ENCODE measurements around the gene PGAM2.

The PGAM2 gene

DNA sequence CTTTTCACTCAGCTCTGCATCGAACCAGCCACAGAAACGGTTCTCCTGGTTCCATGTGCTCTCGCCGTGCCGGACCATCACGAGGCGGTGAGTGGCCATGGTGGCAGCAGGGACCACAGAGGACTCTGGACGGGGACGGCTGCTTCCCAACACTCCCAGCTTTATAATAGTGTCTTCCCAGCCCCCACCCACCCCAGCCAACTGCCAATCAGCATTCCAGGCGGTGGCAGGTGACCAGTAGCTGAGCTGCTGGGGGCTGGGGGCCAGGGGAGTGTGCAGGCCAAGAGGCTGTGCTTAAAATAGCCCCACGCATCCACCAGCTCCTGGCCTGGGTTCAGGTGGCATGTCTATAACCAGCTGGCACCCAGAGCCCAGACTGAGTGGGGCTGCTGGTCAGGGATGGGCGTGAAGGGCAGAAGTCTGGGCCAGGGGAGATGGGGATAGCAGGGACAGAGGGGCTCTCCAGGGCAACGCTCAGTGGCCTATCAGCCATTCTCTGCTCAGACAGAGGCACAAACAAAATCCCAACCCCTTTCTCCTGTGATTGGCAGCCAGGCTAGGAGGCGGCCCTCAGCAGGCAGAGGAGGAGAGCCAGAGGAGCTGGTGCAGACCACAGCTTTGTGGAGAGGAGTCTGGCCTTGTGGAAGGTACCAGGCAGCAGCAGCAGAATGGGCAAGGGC is at the start of gene PGAM2:
TSS of gene PGAM2 (minus strand) at position 137 of the 680 bp plus-strand sequence. CDS start at position 99, 38 bp downstream.
- DNase-seq (ENCODE audit: low read depth) = no peak

DNA sequence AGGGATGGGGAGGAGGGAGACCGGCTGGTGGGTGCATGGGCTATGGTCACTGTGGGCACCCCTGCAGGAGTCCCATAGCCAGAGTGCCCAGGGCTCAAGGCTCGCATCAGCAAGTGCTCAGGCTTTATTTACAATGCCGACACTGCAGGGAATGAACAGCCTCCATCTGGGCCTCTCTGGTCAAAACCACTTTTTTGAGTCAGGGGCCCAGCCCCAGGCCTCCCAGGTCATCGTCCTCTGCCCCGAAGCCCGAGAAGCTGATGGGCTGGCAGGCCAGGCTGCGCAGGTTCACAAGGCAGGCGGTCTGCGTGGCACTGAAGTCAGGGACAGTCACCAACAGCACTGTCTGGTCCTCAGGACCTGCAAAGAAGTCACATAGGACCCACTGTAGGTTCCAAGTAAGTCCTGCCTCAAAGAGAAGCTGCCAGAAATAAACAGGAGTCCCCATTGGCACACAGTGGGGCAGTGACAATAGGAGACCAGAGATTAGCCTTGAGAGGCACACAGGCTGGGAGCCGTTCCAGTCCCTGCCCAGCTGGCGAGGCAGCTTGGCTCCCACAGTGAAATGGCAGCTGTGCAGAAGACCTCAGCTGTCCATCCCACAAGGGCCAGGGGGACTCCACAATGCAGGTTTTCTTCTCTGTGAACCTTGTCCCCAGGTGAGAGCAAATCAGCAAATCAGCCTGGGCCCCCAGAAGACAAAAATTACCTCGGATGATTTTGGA is 49.4 kb upstream of the PGAM2 start:
- DNase-seq (ENCODE audit: low read depth) = no peak

- no peak for DNase-seq (ENCODE audit: low read depth)
Observed at GRCh38 chr7:44113764-44114354, 48.5 kb upstream of the PGAM2 start.

DNA sequence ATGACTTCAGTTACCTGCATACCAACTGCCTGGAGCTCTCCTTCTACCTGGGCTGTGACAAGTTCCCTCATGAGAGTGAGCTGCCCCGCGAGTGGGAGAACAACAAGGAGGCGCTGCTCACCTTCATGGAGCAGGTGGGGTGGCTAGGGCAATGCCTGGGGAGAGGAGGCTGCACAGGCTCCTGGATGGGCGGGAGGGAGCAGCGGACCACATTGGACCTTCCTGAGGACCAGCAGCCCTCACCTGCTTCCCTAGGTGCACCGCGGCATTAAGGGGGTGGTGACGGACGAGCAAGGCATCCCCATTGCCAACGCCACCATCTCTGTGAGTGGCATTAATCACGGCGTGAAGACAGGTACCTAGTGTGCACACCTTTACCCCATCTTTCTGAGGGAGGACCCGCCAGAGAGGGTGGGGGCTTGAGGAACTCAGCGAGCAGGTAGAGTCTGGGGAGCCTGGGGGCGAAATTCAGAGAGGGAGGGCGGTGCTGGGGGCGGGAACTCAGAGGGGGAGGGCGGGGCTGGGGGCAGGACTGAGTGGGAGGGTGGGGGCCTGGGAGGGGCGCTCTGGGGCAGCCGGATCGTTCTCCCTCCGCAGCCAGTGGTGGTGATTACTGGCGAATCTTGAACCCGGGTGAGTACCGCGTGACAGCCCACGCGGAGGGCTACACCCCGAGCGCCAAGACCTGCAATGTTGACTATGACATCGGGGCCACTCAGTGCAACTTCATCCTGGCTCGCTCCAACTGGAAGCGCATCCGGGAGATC is 47.8 kb upstream of the PGAM2 start:
- no peak for DNase-seq (ENCODE audit: low read depth)

DNA sequence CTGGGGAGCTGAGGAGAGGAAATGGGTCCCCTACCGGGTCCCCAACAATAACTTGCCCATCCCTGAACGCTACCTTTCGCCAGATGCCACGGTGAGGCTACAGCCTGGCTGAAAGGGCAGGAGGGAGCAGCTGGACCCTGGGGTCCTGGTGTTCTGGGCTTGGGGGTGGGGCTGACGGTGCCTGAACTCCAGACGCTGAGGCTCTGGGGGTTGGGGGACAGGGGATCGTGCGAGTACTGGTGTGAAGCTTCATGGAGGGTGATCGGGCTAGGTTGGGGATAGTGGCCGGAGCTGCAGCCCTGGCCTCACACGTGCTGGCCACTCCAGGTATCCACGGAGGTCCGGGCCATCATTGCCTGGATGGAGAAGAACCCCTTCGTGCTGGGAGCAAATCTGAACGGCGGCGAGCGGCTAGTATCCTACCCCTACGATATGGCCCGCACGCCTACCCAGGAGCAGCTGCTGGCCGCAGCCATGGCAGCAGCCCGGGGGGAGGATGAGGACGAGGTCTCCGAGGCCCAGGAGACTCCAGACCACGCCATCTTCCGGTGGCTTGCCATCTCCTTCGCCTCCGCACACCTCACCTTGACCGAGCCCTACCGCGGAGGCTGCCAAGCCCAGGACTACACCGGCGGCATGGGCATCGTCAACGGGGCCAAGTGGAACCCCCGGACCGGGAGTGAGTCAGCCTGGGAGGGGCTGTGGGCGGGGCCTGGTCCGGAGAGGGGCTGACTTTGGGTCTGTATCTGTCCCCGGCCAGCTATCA is 47.0 kb upstream of the PGAM2 start:
- DNase-seq (ENCODE audit: low read depth) = no peak

DNA sequence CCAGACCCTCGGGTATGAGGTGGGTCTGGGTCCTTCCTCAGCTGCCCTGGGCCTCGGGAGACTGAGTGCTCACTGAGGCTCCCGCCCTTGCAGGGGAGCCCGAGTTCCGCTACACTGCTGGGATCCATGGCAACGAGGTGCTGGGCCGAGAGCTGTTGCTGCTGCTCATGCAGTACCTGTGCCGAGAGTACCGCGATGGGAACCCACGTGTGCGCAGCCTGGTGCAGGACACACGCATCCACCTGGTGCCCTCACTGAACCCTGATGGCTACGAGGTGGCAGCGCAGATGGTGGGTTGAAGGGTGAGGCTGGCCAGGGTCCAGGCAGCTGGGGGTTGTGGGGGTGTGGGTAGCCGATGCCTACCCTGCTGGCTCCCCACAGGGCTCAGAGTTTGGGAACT is 46.4 kb upstream of the PGAM2 start:
- no peak for DNase-seq (ENCODE audit: low read depth)

DNA sequence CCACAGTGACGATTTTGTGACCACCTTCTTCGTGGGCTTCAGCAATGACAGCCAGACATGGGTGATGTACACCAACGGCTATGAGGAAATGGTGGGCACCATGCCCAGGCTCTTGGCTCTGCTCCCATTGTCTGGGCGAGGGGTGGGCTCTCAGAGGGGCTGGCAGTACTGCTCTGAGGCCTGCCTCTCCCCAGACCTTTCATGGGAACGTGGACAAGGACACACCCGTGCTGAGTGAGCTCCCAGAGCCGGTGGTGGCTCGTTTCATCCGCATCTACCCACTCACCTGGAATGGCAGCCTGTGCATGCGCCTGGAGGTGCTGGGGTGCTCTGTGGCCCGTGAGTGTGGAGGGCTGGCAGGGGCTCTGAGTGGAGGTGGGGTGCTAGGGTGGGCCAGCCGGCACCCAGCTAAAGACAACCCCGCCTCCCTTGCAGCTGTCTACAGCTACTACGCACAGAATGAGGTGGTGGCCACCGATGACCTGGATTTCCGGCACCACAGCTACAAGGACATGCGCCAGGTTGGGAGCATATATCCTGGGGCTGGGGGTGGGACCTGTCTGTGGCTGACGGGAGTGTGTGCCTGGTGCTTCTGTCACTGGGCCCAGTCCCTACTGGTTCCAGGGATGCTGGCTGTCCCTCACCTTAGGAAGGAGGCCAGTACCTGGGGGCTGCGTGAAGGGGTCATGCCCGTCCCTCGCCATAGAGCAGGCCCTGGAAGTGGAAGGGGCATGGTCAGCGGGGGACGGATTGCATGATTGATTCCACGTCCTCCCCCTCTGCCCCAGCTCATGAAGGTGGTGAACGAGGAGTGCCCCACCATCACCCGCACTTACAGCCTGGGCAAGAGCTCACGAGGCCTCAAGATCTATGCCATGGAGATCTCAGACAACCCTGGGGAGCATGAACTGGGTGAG is 45.6 kb upstream of the PGAM2 start:
- DNase-seq (ENCODE audit: low read depth) = no peak

GRCh38 chr7:44109991-44110390 is 44.6 kb upstream of the PGAM2 start:
- DNase-seq (ENCODE audit: low read depth) = no peak

DNA sequence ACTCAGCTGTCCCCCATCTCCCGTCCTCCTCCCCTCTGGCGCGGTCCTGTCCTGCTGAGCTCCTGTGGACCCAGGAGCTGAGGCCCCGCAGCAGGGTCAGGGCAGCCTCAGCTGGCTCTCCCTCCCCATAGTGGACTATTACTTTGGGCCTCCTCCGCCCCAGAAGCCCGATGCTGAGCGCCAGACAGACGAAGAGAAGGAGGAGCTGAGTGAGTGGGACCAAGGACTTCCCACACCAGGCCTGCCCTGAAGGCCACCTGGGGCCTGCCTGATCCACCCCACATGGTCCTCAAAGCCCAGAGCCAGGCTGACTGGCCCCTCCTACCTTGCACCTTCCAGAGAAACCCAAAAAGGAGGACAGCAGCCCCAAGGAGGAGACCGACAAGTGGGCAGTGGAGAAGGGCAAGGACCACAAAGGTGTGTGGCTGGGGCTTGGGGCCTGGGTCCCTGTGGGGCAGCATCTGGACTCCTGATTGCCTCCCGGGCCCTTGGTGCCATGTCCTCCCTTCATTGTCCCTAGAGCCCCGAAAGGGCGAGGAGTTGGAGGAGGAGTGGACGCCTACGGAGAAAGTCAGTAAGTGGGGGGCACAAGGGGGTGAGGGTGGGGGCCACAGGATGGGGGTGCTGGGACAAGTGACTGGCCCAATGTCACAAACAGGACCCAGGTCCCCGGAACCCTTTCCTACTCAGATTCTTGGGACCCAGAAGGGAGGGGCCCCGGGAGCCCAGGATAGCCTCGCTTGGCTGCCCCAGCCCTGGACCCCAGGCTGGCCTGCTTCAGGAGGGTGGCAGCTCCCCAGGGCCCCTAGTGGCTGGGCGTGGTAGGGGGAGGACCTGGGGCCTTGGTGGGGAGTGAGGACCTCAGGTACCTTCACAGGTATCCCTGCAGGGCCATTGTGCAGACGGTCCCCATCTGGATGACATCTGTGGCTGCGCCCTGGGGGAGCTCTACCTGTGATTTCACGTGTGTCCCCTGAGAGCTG is 43.7 kb upstream of the PGAM2 start:
- DNase-seq (ENCODE audit: low read depth) = no peak

GRCh38 chr7:44107961-44108767 is 42.8 kb upstream of the PGAM2 start:
- no peak for DNase-seq (ENCODE audit: low read depth)

DNA sequence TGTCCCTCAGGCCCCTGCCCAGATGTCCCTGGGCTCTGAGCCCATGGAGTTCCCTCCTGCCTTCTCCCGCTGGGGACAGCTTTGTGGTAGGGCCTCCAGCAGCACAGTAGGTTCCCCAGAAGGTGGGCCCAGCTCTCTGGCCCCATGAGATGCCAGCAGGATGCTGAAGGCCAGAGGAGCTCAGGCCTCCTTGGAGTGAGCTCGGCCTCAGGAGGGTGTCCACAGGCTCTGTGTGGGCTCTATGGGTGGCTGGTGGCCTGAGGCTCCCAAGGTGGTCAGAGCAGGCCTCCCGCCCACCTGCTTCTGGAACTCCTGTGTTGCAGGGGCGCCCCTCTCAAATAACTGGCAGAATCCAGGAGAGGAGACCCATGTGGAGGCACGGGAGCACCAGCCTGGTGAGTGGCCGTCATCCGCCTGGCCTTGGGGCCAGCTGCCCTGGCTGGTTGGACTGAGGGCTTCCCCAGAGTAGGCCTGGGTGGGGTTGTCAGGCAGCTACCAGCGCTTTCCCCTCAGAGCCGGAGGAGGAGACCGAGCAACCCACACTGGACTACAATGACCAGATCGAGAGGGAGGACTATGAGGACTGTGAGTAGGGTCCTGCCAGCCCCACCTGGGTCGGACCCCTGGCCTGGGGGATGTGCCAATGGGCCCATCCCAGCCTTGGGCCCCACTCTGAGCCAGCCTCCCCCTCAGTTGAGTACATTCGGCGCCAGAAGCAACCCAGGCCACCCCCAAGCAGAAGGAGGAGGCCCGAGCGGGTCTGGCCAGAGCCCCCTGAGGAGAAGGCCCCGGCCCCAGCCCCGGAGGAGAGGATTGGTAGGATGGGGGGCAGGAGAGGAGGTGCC is 42.0 kb upstream of the PGAM2 start:
- no peak for DNase-seq (ENCODE audit: low read depth)

DNA sequence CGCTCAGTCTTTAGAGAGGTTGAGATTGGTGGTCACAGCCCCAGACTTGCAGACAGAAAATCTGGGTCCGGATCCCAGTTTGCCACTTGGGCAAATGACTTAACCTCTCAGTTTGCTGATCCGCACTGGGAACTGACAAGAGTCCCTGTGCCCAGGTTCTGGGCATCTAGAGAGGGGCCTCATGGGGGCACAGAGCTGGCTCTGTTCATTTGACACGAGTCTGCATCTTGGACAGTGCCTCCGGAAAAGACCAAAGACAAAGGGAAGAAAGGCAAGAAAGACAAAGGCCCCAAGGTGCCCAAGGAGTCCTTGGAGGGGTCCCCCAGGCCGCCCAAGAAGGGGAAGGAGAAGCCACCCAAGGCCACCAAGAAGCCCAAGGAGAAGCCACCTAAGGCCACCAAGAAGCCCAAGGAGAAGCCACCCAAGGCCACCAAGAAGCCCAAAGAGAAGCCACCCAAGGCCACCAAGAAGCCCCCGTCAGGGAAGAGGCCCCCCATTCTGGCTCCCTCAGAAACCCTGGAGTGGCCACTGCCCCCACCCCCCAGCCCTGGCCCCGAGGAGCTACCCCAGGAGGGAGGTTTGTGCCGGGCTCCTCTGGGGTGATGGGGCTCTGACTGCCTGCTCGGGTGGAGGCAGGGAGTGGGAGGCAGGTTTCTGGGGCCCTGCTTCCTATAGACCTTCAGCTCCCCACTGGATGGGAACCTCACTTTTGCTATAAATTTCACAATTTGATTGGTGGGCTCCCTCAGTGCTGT is 41.1 kb upstream of the PGAM2 start:
- no peak for DNase-seq (ENCODE audit: low read depth)

GRCh38 chr7:44105832-44106231 is 40.5 kb upstream of the PGAM2 start:
- DNase-seq (ENCODE audit: low read depth) = no peak

- DNase-seq (ENCODE audit: low read depth) = no peak
Observed at GRCh38 chr7:44104860-44105771, 39.7 kb upstream of the PGAM2 start.

DNA sequence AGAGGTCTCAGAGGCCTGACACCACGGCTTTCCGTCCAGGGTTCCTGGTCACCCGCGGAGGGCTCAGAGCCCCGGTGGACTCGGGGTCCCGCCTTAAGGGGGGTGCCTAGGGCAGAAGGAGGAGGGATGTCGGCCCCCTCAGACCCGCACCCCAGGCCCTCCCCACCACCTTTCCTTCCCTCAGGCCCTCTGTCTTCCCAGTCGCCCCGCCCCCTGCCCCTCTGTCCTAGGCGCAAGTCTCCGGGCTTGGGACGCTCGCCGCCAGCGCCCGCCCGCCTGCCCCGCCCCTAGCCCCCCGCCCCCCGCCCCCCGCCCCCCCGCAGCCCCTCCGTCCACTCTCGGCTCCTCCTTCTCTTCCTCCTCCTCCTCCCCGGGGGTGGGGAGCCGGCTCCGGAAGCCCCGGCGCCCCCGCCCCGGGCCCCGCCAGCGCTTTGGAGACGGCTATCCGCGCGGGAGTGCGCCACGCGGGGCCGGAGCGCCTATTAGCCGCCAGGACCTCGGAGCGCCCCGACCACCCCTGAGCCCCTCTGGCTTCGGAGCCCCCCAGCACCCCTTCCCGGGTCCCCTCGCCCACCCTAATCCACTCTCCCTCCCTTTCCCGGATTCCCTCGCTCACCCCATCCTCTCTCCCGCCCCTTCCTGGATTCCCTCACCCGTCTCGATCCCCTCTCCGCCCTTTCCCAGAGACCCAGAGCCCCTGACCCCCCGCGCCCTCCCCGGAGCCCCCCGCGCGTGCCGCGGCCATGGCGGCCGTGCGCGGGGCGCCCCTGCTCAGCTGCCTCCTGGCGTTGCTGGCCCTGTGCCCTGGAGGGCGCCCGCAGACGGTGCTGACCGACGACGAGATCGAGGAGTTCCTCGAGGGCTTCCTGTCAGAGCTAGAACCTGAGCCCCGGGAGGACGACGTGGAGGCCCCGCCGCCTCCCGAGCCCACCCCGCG is 38.8 kb upstream of the PGAM2 start, which contains the start of gene AEBP1:
TSS of gene AEBP1 (plus strand) at position 423 of the 937 bp plus-strand sequence. CDS start at position 744, 321 bp downstream.
- no peak for DNase-seq (ENCODE audit: low read depth)

Measured in activated T-helper 9 cell treated with anti-CD3 and anti-CD28 coated beads, Interleukin-2, amount 50 U/mL, for 16 hours (primary cell).